Heart left ventricle (tissue), 16 donors: ENCODE data around the gene RCC2. TPM values are rescaled to one million over a fixed set of nuclear protein-coding genes. Genes with fewer than 3 reads are reported as not detected.
"Not testable (repeated sequence)": the region's sequence is repeated elsewhere in the genome, so short reads cannot be mapped to it uniquely, and the experiment has no call there.

ENCODE experiments used
- ATAC-seq, 4 donors: fragments of 200-7000 bp; cut with Tn5 transposase; one replicate each; pipeline ENCODE4 v1.9.1; 2020 to 2022; ENCODE audit warnings: moderate library complexity in 4 of 4, mild to moderate bottlenecking in 3 of 4, moderate number of reproducible peaks in 1 of 4
- DNase-seq, 5 donors: peaks; one replicate each; pipeline ENCODE4 v3.0.0-alpha.2; 2020
- H3K27ac ChIP-seq, 12 donors: fragments of 200-600 bp; sonication (generic) in 4 of 12; one replicate each; pipeline versions ENCODE4 v1.5.0 to v1.8.0; 2016 to 2022; ENCODE audit warnings: mild to moderate bottlenecking in 2 of 12
- H3K27me3 ChIP-seq, 9 donors: fragments of 200-600 bp; sonication (generic) in 2 of 9; one replicate each; pipeline versions ENCODE4 v1.5.1 to v1.8.0; 2016 to 2022; ENCODE audit warnings: mild to moderate bottlenecking in 3 of 9
- H3K36me3 ChIP-seq, 9 donors: fragments of 200-600 bp; sonication (generic) in 2 of 9; one replicate each; pipeline versions ENCODE4 v1.5.0 to v1.8.0; 2018 to 2022; ENCODE audit warnings: mild to moderate bottlenecking in 2 of 9
- H3K4me1 ChIP-seq, 12 donors: fragments of 200-600 bp; sonication (generic) in 4 of 12; one replicate each; pipeline versions ENCODE4 v1.5.0 to v1.8.0; 2016 to 2022; ENCODE audit warnings: mild to moderate bottlenecking in 3 of 12
- H3K4me3 ChIP-seq, 12 donors: fragments of 200-600 bp; sonication (generic) in 4 of 12; one replicate each; pipeline versions ENCODE4 v1.5.0 to v1.8.0; 2017 to 2022; ENCODE audit warnings: mild to moderate bottlenecking in 9 of 12, moderate library complexity in 4 of 12
- H3K9me3 ChIP-seq, 12 donors: fragments of 200-600 bp; sonication (generic) in 4 of 12; one replicate each; pipeline versions ENCODE4 v1.5.0 to v1.8.0; 2016 to 2022; ENCODE audit warnings: mild to moderate bottlenecking in 1 of 12
- CTCF ChIP-seq, 12 donors: fragments of 200-600 bp; sonication (generic) in 4 of 12; IDR thresholded peaks; one replicate each; pipeline versions ENCODE4 v1.5.0 to v1.8.0; 2018 to 2022; ENCODE audit warnings: antibody characterized with exemption in 12 of 12, mild to moderate bottlenecking in 5 of 12
- POLR2A ChIP-seq, 2 donors: fragments of 450-650 bp; IDR thresholded peaks; one replicate each; pipeline ENCODE4 v1.6.1; 2017; ENCODE audit warnings: antibody characterized with exemption in 2 of 2, mild to moderate bottlenecking in 2 of 2, moderate library complexity in 2 of 2
- WGBS, 4 donors: extraction: QIAGEN DNeasy Blood & Tissue Kit in 2 of 4; methylation state at CpG; one replicate each; pipeline versions ENCODE4 v1.1.5 to v1.1.7; 2013 to 2018; 5-methylcytosine and 5-hydroxymethylcytosine counted together
- intact Hi-C, 10 donors: fragments of 100-400 bp; cut with DNase I; formaldehyde crosslinking; loops; one replicate each; pipeline versions ENCODE4 v1.11.1 to v1.14.2; 2022
- long read RNA-seq, 3 donors: library from polyadenylated mRNA; unstranded; transcript quantifications; one replicate each; pipeline ENCODE4 v2.0.0, GENCODE V29; 2020 to 2021
- polyA plus RNA-seq, 2 donors: library from polyadenylated mRNA; stranded (reverse); fragments of 200-250 nt; gene quantifications; one replicate each; pipeline ENCODE4 v1.2.3, GENCODE V29; 2013
- total RNA-seq, 9 donors: library from RNA; depleted of rRNA in 2 of 9; stranded (reverse); fragments of >200 nt in 2 of 9; fragmentation: NEBNext Ultra II Directional in 3 of 9; extraction: Animal tissue kit (Norgen Biotek cat#: 25700) in 3 of 9; gene quantifications; one replicate each; pipeline versions ENCODE4 v1.1.0 to v1.2.4, GENCODE V29; 2016 to 2023
- donor health status: ischemic (EF 13 %, LVEDD 7.1; RV severe dilation, severe dysfunction).
- donor health status: healthy with polysubstance abuse.
- donor health status: DM: no; HTN: yes; CAD: no.
- donor health status: DM: no; HTN: no; CAD: no.
- donor health status: ischemic (EF 25% LVEDD 6.9; RV normal size, moderate dysfunction).
- donor health status: ischemic (EF 25% LVEDD 5.7; RV mildly dilated, moderate dysfunction).
- donor health status: healthy.
- donor health status: DM: yes; HTN: yes; CAD: no.
- donor health status: ischemic (EF 35%, LVEDD 5.7; RV mildly dilated, moderate dysfunction).
- donor health status: nonischemic (EF 11% LVEDD 7.7; RV severe dilation, severe dysfunction).
- donor health status: DM: yes; HTN: yes; CAD: no.
- donor health status: PGD.
- donor health status: ischemic (EF 29% LVEDD 5.4; RV normal size, mild dysfunction).
- donor health status: nonischemic (EF 23%, LVEDD 6.1; RV moderate dilation, normal function).

The RCC2 gene
- total RNA-seq (10 to 100 TPM in 7 of 9 donors, 1 to 10 TPM in 2; 7.9 to 39.1 (median 14.3) TPM), polyA plus RNA-seq (10 to 100 TPM in 1 of 2 donors, 1 to 10 TPM in 1; 6.1 to 15.2 TPM)
- long read RNA-seq, donor 1, partial matches to known transcripts = 0 of 2 reads
- long read RNA-seq, donor 1, other reads (novel, unspliced or antisense) = 2 of 2 reads
- long read RNA-seq, donor 2, partial matches to known transcripts = 2 of 7 reads
- long read RNA-seq, donor 2, other reads (novel, unspliced or antisense) = 5 of 7 reads
- long read RNA-seq, donor 3, full-length matches to known transcripts = 2 of 5 reads
- long read RNA-seq, donor 3, partial matches to known transcripts = 0 of 5 reads
- long read RNA-seq, donor 3, other reads (novel, unspliced or antisense) = 3 of 5 reads

GRCh38 chr1:17439250-17440073, at the start of gene RCC2:
RCC2 (minus strand) TSS chr1:17439677; CDS start chr1:17438514, 1,163 bp downstream.
- TF ChIP-seq POLR2A (IDR thresholded peaks at IDR 0.05) = no peak
- TF ChIP-seq CTCF (IDR thresholded peaks at IDR 0.05) = no peak
- H3K4me1 ChIP-seq = peaks cover 0 to 35% (median 16%) of the 10 kb centered on the region in 12 donors
- WGBS, 4 donors = 0% methylated on average over 51 to 75 of the region's 75 CpGs
- peak within 1 kb of the TSS; percentile 36 to 93 (median 84) for H3K27ac ChIP-seq
- DNase-seq (peak; percentile 70 to 87 (median 77)), ATAC-seq (peak; percentile 28 to 83 (median 67))
- no peaks in the 10 kb centered on the region for H3K9me3 ChIP-seq
- peak within 1 kb of the TSS; percentile 56 to 95 (median 80) for H3K4me3 ChIP-seq
- intact Hi-C loops = loop anchor here in 2 of 10 donors (1.0 to 5.0 kb wide), 3 partner anchors 19 to 168 kb away; no protein-coding TSS in a partner anchor
- no peaks in the 10 kb centered on the region for H3K27me3 ChIP-seq
- peaks cover 0 to 9% (median 0%) of the 10 kb centered on the region in 9 donors for H3K36me3 ChIP-seq

GRCh38 chr1:17486242-17486641, 46.8 kb upstream of the RCC2 start:
- 77 to 84% (median 79%) methylated on average over 9 of the region's 9 CpGs for WGBS, 4 donors

GRCh38 chr1:17485281-17485680, 45.8 kb upstream of the RCC2 start:
- Histone ChIP-seq H3K27me3 (peaks cover 0 to 11% (median 0%) of the 10 kb centered on the region in 9 donors), H3K27ac (no peak overlapping the region), H3K9me3 (no peaks in the 10 kb centered on the region), H3K4me1 (no peaks in the 10 kb centered on the region), H3K4me3 (no peak overlapping the region), H3K36me3 (no peaks in the 10 kb centered on the region)
- TF ChIP-seq CTCF (IDR thresholded peaks at IDR 0.05) (peak in 10 of 12 donors; percentile 9 to 46 (median 28)), POLR2A (IDR thresholded peaks at IDR 0.05) (no peak)
- ATAC-seq (no peak), DNase-seq (peak in 1 of 5 donors; percentile 17)
- WGBS, 4 donors = 35 to 50% (median 47%) methylated on average over 10 of the region's 10 CpGs
- intact Hi-C loops = loop anchor here in 2 of 10 donors (5.0 kb wide), 1 partner anchor 63 kb away; no protein-coding TSS in a partner anchor

More at GRCh38 chr1:17486242-17486641, 46.8 kb upstream of the RCC2 start:
- Histone ChIP-seq H3K27ac (no peak overlapping the region), H3K9me3 (no peaks in the 10 kb centered on the region), H3K27me3 (peaks cover 0 to 11% (median 0%) of the 10 kb centered on the region in 9 donors), H3K4me1 (no peaks in the 10 kb centered on the region), H3K4me3 (no peak overlapping the region), H3K36me3 (no peaks in the 10 kb centered on the region)
- TF ChIP-seq POLR2A (IDR thresholded peaks at IDR 0.05) (no peak), CTCF (IDR thresholded peaks at IDR 0.05) (no peak)
- no peak for ATAC-seq
- peak in 1 of 5 donors; percentile 15 for DNase-seq
- intact Hi-C loops = loop anchor here in 2 of 10 donors (5.0 kb wide), 1 partner anchor 64 kb away; no protein-coding TSS in a partner anchor

GRCh38 chr1:17481981-17482380, 42.5 kb upstream of the RCC2 start:
- not testable (repeated sequence) for ATAC-seq, H3K9me3 ChIP-seq, H3K4me1 ChIP-seq, H3K27ac ChIP-seq, H3K36me3 ChIP-seq, H3K4me3 ChIP-seq
- peak in 1 of 5 donors; percentile 14 for DNase-seq
- H3K27me3 ChIP-seq = peaks cover 0 to 11% (median 0%) of the 10 kb centered on the region in 9 donors
- 83 to 89% (median 86%) methylated on average over 10 of the region's 10 CpGs for WGBS, 4 donors
- intact Hi-C loops = loop anchor here in 2 of 10 donors (5.0 kb wide), 2 partner anchors 60 to 70 kb away; no protein-coding TSS in a partner anchor
